Measurements from ENCODE around the gene GNG14. TPM values are rescaled to one million over a fixed set of nuclear protein-coding genes. Genes with fewer than 3 reads are reported as not detected.
A peak's percentile ranks its signal among the peaks of the same experiment; 100 is the strongest.

Gene GNG14
- total and polyA plus RNA-seq, 2 of the 13 experiments (the other 11 are each of a cell fraction or from before 2014, with no cell fraction given), result not detected

GRCh38 chr19:12675940-12676339, 11.9 kb upstream of the GNG14 start:
- ChIA-PET POLR2A (interaction anchor here (1.2 kb wide), 1 partner anchor 10 kb away, joined by 3 read pairs; the partner anchor contains the start of genes MAN2B1 and WDR83), CTCF (ENCODE audit: low intra/inter-chr PET ratio, low total read pairs) (interaction anchor here (1.1 kb wide), 1 partner anchor 112 kb away, joined by 3 read pairs; no protein-coding TSS in a partner anchor)
- peaks cover 2% of the 10 kb centered on the region; the same call in 1 of the 2 replicates for H4K20me1 ChIP-seq (ENCODE audit: insufficient read depth, low read length)
- no peak overlapping the region for H3K4me3 ChIP-seq (replicated peaks in 1 of 3; ENCODE audit: insufficient read depth in 1 of 3, low read depth in 2 of 3, low read length in 3 of 3)
- H3K9me3 ChIP-seq (ENCODE audit: low read length), result no peaks in the 10 kb centered on the region
- FAIRE-seq (no peak), DNase-seq (ENCODE audit: low spot score) (no peak), ATAC-seq (no peak)
- no peak overlapping the region for H3K9ac ChIP-seq (ENCODE audit: insufficient read depth, low read depth, low read length)
- in situ Hi-C loops (cut with HindIII; ENCODE audit: extremely low pct_ligation_motif_present, low pct_unique_long_range_greater_than_20kb) (no loop called here), intact Hi-C loops (cut with micrococcal nuclease; ENCODE audit: unreplicated experiment) (no loop called here)
- no TSS peak for BruUV-seq (replicated peaks)
- TF ChIP-seq AGO2 (optimal IDR thresholded peaks at IDR 0.05; ENCODE audit: low read depth, low read length), result peak; percentile 64
- TF ChIP-seq, protein P1, sequence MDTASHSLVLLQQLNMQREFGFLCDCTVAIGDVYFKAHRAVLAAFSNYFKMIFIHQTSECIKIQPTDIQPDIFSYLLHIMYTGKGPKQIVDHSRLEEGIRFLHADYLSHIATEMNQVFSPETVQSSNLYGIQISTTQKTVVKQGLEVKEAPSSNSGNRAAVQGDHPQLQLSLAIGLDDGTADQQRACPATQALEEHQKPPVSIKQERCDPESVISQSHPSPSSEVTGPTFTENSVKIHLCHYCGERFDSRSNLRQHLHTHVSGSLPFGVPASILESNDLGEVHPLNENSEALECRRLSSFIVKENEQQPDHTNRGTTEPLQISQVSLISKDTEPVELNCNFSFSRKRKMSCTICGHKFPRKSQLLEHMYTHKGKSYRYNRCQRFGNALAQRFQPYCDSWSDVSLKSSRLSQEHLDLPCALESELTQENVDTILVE (CRISPR knock-in tag; IDR thresholded peaks at IDR 0.05), result no peak
- no peak for TF ChIP-seq STAG1 (CRISPR knock-in tag; IDR thresholded peaks at IDR 0.05)
- TF ChIP-seq ZNF720 (CRISPR knock-in tag; IDR thresholded peaks at IDR 0.05), result no peak
- peak; percentile 15; the same call in 1 of the 2 replicates for TF ChIP-seq NRL (CRISPR knock-in tag; IDR thresholded peaks at IDR 0.05; ENCODE audit: borderline replicate concordance)
- TF ChIP-seq ZNF713 (CRISPR knock-in tag; IDR thresholded peaks at IDR 0.05), result no peak
- no peak for TF ChIP-seq FLYWCH1 (CRISPR knock-in tag; IDR thresholded peaks at IDR 0.05)
- peak; percentile 62 for TF ChIP-seq RBFOX2 (IDR thresholded peaks at IDR 0.05; ENCODE audit: low read depth, low read length)
- no peak for TF ChIP-seq TFDP2 (CRISPR knock-in tag; IDR thresholded peaks at IDR 0.05)
- TF ChIP-seq CHD2 (IDR thresholded peaks at IDR 0.05; ENCODE audit: low read depth, low read length), result no peak
- peaks cover 5% of the 10 kb centered on the region for H3K79me2 ChIP-seq (ENCODE audit: insufficient read depth, low read length)
- peaks cover 36 to 63% of the 10 kb centered on the region in 2 experiments for H3K36me3 ChIP-seq (replicated peaks in 1 of 2; ENCODE audit: control insufficient read depth in 1 of 2, insufficient read depth in 2 of 2, low read length in 2 of 2)
- WGBS (ENCODE audit: low lambda C conversion rate), result 100% methylated on average over 6 of the region's 15 CpGs
- H3K4me1 ChIP-seq (ENCODE audit: insufficient read depth, low read length), result peaks cover 17% of the 10 kb centered on the region
- no peak overlapping the region for H3K4me2 ChIP-seq (ENCODE audit: low read depth, low read length)
- H3K27ac ChIP-seq (ENCODE audit: extremely low read length, insufficient read depth, low read length), result no peak overlapping the region
- H3K27me3 ChIP-seq (ENCODE audit: control insufficient read depth in 1 of 2, insufficient read depth in 2 of 2, low read length in 2 of 2), result no peaks in the 10 kb centered on the region
- no peak overlapping the region for H2AFZ ChIP-seq (ENCODE audit: low read length)
